Caco-2 (cell line): ENCODE results near the gene ADCY1. TPM values are rescaled to one million over a fixed set of nuclear protein-coding genes. Genes with fewer than 3 reads are reported as not detected.

Experiments used
- BruUV-seq: library from RNA; stranded (reverse); fragments of 400-500 nt; replicated peaks from 2 replicates; lab custom pipeline; 2021; lab: Mats Ljungman, UMichigan
- CTCF ChIA-PET: fragments of 300-600 bp; sonication (Branson Sonifier 250); formaldehyde crosslinking; loops from one replicate; lab custom pipeline; 2022; ENCODE audit warnings: antibody characterized with exemption; lab: Charles Lee
- POLR2A ChIA-PET: fragments of 300-600 bp; sonication (Branson Sonifier 250); formaldehyde crosslinking; loops from one replicate; lab custom pipeline; 2022; ENCODE audit warnings: antibody characterized with exemption; lab: Charles Lee
- DNase-seq, 2 experiments: peaks; one replicate each; pipeline versions ENCODE4 v3.0.0 to v3.0.0-alpha.2; 2020 to 2022
- H3K27me3 ChIP-seq: replicated peaks from 2 replicates; pipeline ENCODE4 v1.6.0; 2011; ENCODE audit warnings: low read length; ENCODE audit not compliant: control insufficient read depth, insufficient read depth
- H3K36me3 ChIP-seq: 2 replicates; pipeline ENCODE4 v1.5.1; 2011; ENCODE audit warnings: low read length; ENCODE audit not compliant: control insufficient read depth, insufficient read depth
- H3K4me1 ChIP-seq: fragments of 250-450 bp; sonication (Bioruptor Pico); 2 replicates; pipeline ENCODE4 v1.5.1; 2020; ENCODE audit warnings: mild to moderate bottlenecking
- H3K4me3 ChIP-seq: 2 replicates; pipeline ENCODE4 v1.5.1; 2011; ENCODE audit warnings: low read depth, mild to moderate bottlenecking, control low read depth, low read length
- H3K9me3 ChIP-seq: fragments of 250-450 bp; sonication (Bioruptor Pico); 2 replicates; pipeline ENCODE4 v1.5.1; 2020; ENCODE audit warnings: mild to moderate bottlenecking, moderate library complexity
- H3K27ac Mint-ChIP-seq: one replicate; pipeline ENCODE4 v1.8.0; 2022; ENCODE audit warnings: mixed read lengths; ENCODE audit not compliant: unreplicated experiment
- H3K27me3 Mint-ChIP-seq: one replicate; pipeline ENCODE4 v1.8.0; 2022; ENCODE audit warnings: mixed read lengths; ENCODE audit not compliant: insufficient read depth, unreplicated experiment
- H3K36me3 Mint-ChIP-seq: one replicate; pipeline ENCODE4 v1.8.0; 2022; ENCODE audit warnings: mild to moderate bottlenecking, mixed read lengths; ENCODE audit not compliant: insufficient read depth, unreplicated experiment
- H3K4me1 Mint-ChIP-seq: one replicate; pipeline ENCODE4 v1.8.0; 2022; ENCODE audit warnings: low read depth, mixed read lengths; ENCODE audit not compliant: unreplicated experiment
- H3K4me3 Mint-ChIP-seq: one replicate; pipeline ENCODE4 v1.8.0; 2022; ENCODE audit warnings: mild to moderate bottlenecking, moderate library complexity, mixed read lengths; ENCODE audit not compliant: unreplicated experiment
- H3K9me3 Mint-ChIP-seq: one replicate; pipeline ENCODE4 v1.8.0; 2022; ENCODE audit warnings: mixed read lengths; ENCODE audit not compliant: unreplicated experiment
- CTCF ChIP-seq, 2 experiments: fragments of 200-600 bp in 1 of 2; IDR thresholded peaks; 1 replicate in 1 of 2; 2 replicates in 1 of 2; pipeline versions ENCODE4 v1.5.1 to v1.8.0; 2011 to 2022; ENCODE audit warnings: antibody characterized with exemption in 1 of 2, control low read depth in 1 of 2, inconsistent platforms in 1 of 2, low read depth in 1 of 2, low read length in 1 of 2, mild to moderate bottlenecking in 1 of 2, moderate library complexity in 1 of 2; ENCODE audit not compliant: insufficient read depth in 1 of 2, severe bottlenecking in 1 of 2, unreplicated experiment in 1 of 2
- intact Hi-C: fragments of 100-400 bp; cut with micrococcal nuclease; formaldehyde crosslinking; loops from one replicate; pipeline ENCODE4 v1.10.0; 2022; ENCODE audit not compliant: unreplicated experiment
- total RNA-seq: library from RNA; stranded (reverse); gene quantifications from 2 replicates; pipeline ENCODE4 v1.2.3, GENCODE V29; 2022

Gene ADCY1
- total RNA-seq, 1 experiment from 2014 or later = 2.9 TPM

DNA sequence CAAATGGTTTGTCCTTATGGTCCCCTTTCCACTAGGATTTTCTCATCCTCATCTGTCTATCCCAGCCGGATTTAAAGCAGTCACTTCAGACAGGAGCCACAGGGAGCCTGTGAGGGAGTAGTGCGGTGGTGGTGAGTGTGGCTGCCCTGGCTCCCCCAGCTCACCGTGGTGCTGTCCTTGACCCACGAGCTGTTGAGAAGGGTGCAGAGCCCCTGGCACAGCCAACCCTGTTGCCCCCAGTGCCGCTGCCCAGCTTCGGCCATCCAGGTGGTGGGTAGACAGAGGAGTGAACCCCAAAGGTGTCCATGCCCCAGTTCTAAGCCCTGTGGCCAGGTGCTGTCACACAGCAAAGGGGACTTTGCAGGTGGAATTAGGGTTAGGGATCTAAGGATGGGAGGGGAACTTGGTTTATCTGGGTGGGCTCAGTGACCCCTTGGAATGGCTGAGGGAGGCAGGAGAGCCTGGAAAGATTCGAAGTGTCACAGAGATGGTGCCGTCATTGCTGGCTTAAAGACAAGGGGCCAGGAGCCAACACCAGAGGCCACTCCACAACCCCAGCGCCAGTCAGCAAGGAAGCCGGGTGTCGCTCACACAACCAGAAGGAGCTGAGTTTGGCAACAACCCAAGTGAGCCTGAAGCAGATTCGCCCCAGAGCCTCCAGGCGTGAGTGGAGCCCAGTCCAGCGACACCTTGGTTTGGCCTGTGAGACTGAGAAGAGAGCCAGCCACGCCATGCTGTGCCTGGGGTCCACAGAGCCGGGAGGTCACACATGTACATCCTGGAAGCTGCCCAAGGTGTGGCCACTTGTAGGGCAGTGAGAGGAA, 142.4 kb downstream of the ADCY1 start:
- no TSS peak for BruUV-seq
- H3K27me3 ChIP-seq = no peaks in the 10 kb centered on the region
- H3K4me1 Mint-ChIP-seq = no peaks in the 10 kb centered on the region
- H3K4me3 Mint-ChIP-seq = no peak overlapping the region
- no peak overlapping the region for H3K27ac Mint-ChIP-seq
- no peaks in the 10 kb centered on the region for H3K9me3 ChIP-seq
- no peaks in the 10 kb centered on the region for H3K27me3 Mint-ChIP-seq
- no peak for DNase-seq
- intact Hi-C loops = no loop called here
- no peak for TF ChIP-seq CTCF (IDR thresholded peaks at IDR 0.05; ENCODE audit: insufficient read depth in 1 of 2, low read depth in 1 of 2, low read length in 1 of 2, severe bottlenecking in 1 of 2, unreplicated experiment in 1 of 2)
- no peaks in the 10 kb centered on the region for H3K4me1 ChIP-seq
- H3K36me3 ChIP-seq = no peaks in the 10 kb centered on the region
- H3K4me3 ChIP-seq = no peak overlapping the region
- no peaks in the 10 kb centered on the region for H3K9me3 Mint-ChIP-seq
- no peaks in the 10 kb centered on the region for H3K36me3 Mint-ChIP-seq
- CTCF ChIA-PET = no interaction called here
- POLR2A ChIA-PET = no interaction called here

DNA sequence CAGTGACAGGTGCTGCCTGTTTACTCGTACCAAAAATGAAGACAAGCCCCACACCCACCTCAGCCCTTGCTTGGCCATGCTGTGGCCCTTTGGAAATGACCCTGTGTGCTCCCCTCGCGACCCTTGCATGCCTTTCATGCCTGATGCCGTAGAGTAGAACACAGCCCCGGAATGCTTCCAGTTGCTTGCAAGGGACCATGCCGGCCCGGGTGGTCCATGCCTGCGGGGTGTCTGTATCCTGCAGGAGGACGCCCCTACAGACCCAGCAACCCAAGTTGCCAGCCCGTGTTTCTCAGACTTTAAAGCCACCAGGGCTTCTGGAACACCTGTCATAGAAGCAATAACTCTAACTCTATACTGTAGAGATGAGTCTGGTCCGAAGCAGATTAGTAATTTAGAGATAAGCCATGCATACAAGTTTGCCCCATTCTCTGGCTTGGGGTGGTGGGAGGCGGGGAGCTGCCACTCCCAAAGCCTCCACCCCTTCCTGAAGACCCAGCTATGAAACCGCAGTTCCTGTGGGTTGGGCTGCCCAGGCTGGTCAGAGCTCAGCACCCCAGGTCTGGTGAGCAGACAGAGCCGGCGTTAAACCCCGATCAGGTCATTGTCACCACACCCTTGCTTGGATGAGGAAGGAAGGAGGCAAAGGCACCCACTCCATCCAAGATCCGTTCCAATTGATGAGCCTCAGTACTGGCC, 143.5 kb downstream of the ADCY1 start:
- no peak for TF ChIP-seq CTCF (IDR thresholded peaks at IDR 0.05; ENCODE audit: insufficient read depth in 1 of 2, low read depth in 1 of 2, low read length in 1 of 2, severe bottlenecking in 1 of 2, unreplicated experiment in 1 of 2)
- Mint-ChIP-seq H3K9me3 (no peaks in the 10 kb centered on the region), H3K4me1 (no peaks in the 10 kb centered on the region), H3K27ac (no peak overlapping the region), H3K4me3 (no peak overlapping the region), H3K36me3 (no peaks in the 10 kb centered on the region), H3K27me3 (no peaks in the 10 kb centered on the region)
- H3K9me3 ChIP-seq = no peaks in the 10 kb centered on the region
- H3K4me1 ChIP-seq = no peaks in the 10 kb centered on the region
- intact Hi-C loops = no loop called here
- H3K36me3 ChIP-seq = no peaks in the 10 kb centered on the region
- ChIA-PET POLR2A (no interaction called here), CTCF (no interaction called here)
- H3K27me3 ChIP-seq = no peaks in the 10 kb centered on the region
- no peak overlapping the region for H3K4me3 ChIP-seq
- no peak for DNase-seq
- no TSS peak for BruUV-seq

GRCh38 chr7:45718464-45719330, 144.5 kb downstream of the ADCY1 start:
- ChIA-PET CTCF (no interaction called here), POLR2A (no interaction called here)
- Histone ChIP-seq H3K9me3 (no peaks in the 10 kb centered on the region), H3K36me3 (no peaks in the 10 kb centered on the region), H3K4me1 (no peaks in the 10 kb centered on the region), H3K4me3 (no peak overlapping the region), H3K27me3 (no peaks in the 10 kb centered on the region)
- no peaks in the 10 kb centered on the region for H3K9me3 Mint-ChIP-seq
- no peak overlapping the region for H3K27ac Mint-ChIP-seq
- TF ChIP-seq CTCF (IDR thresholded peaks at IDR 0.05; ENCODE audit: insufficient read depth in 1 of 2, low read depth in 1 of 2, low read length in 1 of 2, severe bottlenecking in 1 of 2, unreplicated experiment in 1 of 2) = no peak
- H3K4me3 Mint-ChIP-seq = no peak overlapping the region
- DNase-seq = no peak
- intact Hi-C loops = no loop called here
- no peaks in the 10 kb centered on the region for H3K4me1 Mint-ChIP-seq
- no peaks in the 10 kb centered on the region for H3K27me3 Mint-ChIP-seq
- peaks cover 2% of the 10 kb centered on the region for H3K36me3 Mint-ChIP-seq
- no TSS peak for BruUV-seq
